DND-41 (cell line): ENCODE data around the gene THSD1.

ENCODE experiments used
- ATAC-seq: fragments of 200-7000 bp; cut with Tn5 transposase; 3 replicates; pipeline ENCODE4 v1.9.1; 2021; ENCODE audit warnings: low read depth; ENCODE audit not compliant: insufficient read depth
- DNase-seq: peaks from one replicate; pipeline ENCODE4 v3.0.0-alpha.2; 2020
- H2AFZ ChIP-seq: 2 replicates; pipeline ENCODE4 v1.6.0; 2012; ENCODE audit warnings: low read depth, low read length
- H3K27ac ChIP-seq: 2 replicates; pipeline ENCODE4 v1.5.1; 2012; ENCODE audit warnings: low read length, inconsistent platforms
- H3K27me3 ChIP-seq: fragments of 200-600 bp; sonication (generic); 2 replicates; pipeline ENCODE4 v1.6.0; 2012; ENCODE audit warnings: low read length, mild to moderate bottlenecking, inconsistent platforms; ENCODE audit not compliant: insufficient read depth, poor library complexity
- H3K36me3 ChIP-seq: 2 replicates; pipeline ENCODE4 v1.5.1; 2012; ENCODE audit warnings: low read length, inconsistent platforms; ENCODE audit not compliant: insufficient read depth
- H3K4me1 ChIP-seq: 2 replicates; pipeline ENCODE4 v1.5.1; 2012; ENCODE audit warnings: mild to moderate bottlenecking, low read length; ENCODE audit not compliant: insufficient read depth
- H3K4me2 ChIP-seq: 2 replicates; pipeline ENCODE4 v1.6.0; 2012; ENCODE audit warnings: mild to moderate bottlenecking, moderate library complexity, low read length, inconsistent platforms; ENCODE audit not compliant: insufficient read depth
- H3K4me3 ChIP-seq, 2 experiments: fragments of 200-600 bp in 1 of 2; shearing (Covaris generic) in 1 of 2; 2 replicates each; pipeline ENCODE4 v1.5.1; 2012 to 2016; ENCODE audit warnings: inconsistent platforms in 2 of 2, low read length in 2 of 2, mild to moderate bottlenecking in 2 of 2, low read depth in 1 of 2, moderate library complexity in 1 of 2
- H3K79me2 ChIP-seq: 2 replicates; pipeline ENCODE4 v1.6.0; 2012; ENCODE audit warnings: low read length, inconsistent platforms; ENCODE audit not compliant: insufficient read depth
- H3K9ac ChIP-seq: 2 replicates; pipeline ENCODE4 v1.6.0; 2012; ENCODE audit warnings: low read depth, mild to moderate bottlenecking, inconsistent platforms, low read length, moderate library complexity
- H3K9me3 ChIP-seq: 2 replicates; pipeline ENCODE4 v1.5.1; 2012; ENCODE audit warnings: low read length, moderate library complexity, mild to moderate bottlenecking, inconsistent platforms; ENCODE audit not compliant: insufficient read depth, severe bottlenecking
- H4K20me1 ChIP-seq: 2 replicates; pipeline ENCODE4 v1.6.0; 2012; ENCODE audit warnings: low read length; ENCODE audit not compliant: insufficient read depth
- EZH2 ChIP-seq: IDR thresholded peaks from 3 replicates; pipeline ENCODE4 v1.6.1; 2012; ENCODE audit warnings: borderline replicate concordance, low read depth, mild to moderate bottlenecking, moderate library complexity, low read length, inconsistent platforms; ENCODE audit not compliant: severe bottlenecking
- TF ChIP-seq, protein P1 (sequence below): IDR thresholded peaks from 2 replicates; pipeline ENCODE4 v1.5.1; 2012; ENCODE audit warnings: borderline replicate concordance, low read length, moderate library complexity, mild to moderate bottlenecking; ENCODE audit not compliant: poor library complexity, severe bottlenecking; ENCODE audit errors: extremely low read depth

The THSD1 gene

GRCh38 chr13:52399046-52399445, 6.9 kb downstream of the THSD1 start:
- Histone ChIP-seq H3K27ac (no peak overlapping the region), H3K36me3 (no peaks in the 10 kb centered on the region), H3K4me1 (no peaks in the 10 kb centered on the region), H3K9ac (no peak overlapping the region), H3K4me2 (no peak overlapping the region), H3K79me2 (no peaks in the 10 kb centered on the region), H3K9me3 (no peaks in the 10 kb centered on the region), H3K27me3 (no peaks in the 10 kb centered on the region), H2AFZ (no peak overlapping the region), H3K4me3 (no peak overlapping the region), H4K20me1 (no peaks in the 10 kb centered on the region)
- no peak for TF ChIP-seq EZH2
- DNase-seq (no peak), ATAC-seq (no peak)

DNA sequence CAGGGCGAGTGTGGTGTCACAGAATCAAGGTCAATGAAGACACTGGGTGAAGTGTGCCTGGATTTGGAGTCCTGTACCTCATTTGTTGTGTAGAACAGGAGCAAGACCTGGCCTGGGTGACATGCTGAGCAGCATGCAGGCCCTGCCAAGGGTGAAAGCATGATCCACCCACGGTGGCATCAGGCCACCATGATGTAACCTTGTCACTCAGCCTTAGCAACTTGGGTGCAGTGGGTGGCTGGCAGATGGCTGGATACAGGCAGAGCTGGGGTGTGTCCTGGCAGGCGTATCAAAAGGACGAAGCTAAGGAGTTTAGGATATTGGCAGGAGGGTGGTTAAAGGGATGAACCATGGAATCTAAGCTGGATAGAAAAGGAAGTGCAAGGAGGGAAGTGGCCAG, 10.3 kb downstream of the THSD1 start:
- ATAC-seq, result no peak
- H3K27me3 ChIP-seq, result no peaks in the 10 kb centered on the region
- no peak overlapping the region for H2AFZ ChIP-seq
- H4K20me1 ChIP-seq, result no peaks in the 10 kb centered on the region
- no peak overlapping the region for H3K4me2 ChIP-seq
- DNase-seq, result no peak
- no peaks in the 10 kb centered on the region for H3K9me3 ChIP-seq
- H3K9ac ChIP-seq, result no peak overlapping the region
- no peaks in the 10 kb centered on the region for H3K36me3 ChIP-seq
- H3K4me1 ChIP-seq, result no peaks in the 10 kb centered on the region
- no peaks in the 10 kb centered on the region for H3K79me2 ChIP-seq
- no peak overlapping the region for H3K27ac ChIP-seq
- TF ChIP-seq, protein P1, sequence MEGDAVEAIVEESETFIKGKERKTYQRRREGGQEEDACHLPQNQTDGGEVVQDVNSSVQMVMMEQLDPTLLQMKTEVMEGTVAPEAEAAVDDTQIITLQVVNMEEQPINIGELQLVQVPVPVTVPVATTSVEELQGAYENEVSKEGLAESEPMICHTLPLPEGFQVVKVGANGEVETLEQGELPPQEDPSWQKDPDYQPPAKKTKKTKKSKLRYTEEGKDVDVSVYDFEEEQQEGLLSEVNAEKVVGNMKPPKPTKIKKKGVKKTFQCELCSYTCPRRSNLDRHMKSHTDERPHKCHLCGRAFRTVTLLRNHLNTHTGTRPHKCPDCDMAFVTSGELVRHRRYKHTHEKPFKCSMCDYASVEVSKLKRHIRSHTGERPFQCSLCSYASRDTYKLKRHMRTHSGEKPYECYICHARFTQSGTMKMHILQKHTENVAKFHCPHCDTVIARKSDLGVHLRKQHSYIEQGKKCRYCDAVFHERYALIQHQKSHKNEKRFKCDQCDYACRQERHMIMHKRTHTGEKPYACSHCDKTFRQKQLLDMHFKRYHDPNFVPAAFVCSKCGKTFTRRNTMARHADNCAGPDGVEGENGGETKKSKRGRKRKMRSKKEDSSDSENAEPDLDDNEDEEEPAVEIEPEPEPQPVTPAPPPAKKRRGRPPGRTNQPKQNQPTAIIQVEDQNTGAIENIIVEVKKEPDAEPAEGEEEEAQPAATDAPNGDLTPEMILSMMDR, result no peak
- H3K4me3 ChIP-seq, result no peak overlapping the region

DNA sequence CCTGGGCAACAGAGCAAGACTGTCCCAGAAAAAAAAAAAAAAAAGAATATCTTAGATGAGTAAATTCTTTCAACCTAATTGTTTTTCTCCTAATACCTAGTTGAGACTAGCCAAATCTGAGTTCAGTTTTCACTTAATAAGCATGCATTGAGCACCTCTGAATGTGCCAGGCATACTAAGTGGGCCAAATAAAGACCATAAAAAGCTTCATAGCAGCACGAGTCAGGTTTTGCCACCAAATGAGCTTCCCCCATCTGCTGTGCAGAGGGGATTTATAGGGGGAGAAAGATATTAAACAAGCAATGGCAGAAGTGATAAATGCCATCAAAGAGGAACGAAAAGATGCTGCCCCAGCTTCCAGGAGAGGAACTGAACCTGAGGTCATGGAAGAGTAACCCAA, 11.4 kb downstream of the THSD1 start:
- ATAC-seq (no peak), DNase-seq (no peak)
- Histone ChIP-seq H3K27ac (no peak overlapping the region), H3K4me3 (no peak overlapping the region), H3K9me3 (no peaks in the 10 kb centered on the region), H4K20me1 (no peaks in the 10 kb centered on the region), H3K9ac (no peak overlapping the region), H3K36me3 (no peaks in the 10 kb centered on the region), H2AFZ (no peak overlapping the region), H3K4me2 (no peak overlapping the region), H3K27me3 (no peaks in the 10 kb centered on the region), H3K79me2 (no peaks in the 10 kb centered on the region), H3K4me1 (no peaks in the 10 kb centered on the region)
- no peak for TF ChIP-seq EZH2
- TF ChIP-seq, protein P1, result no peak

DNA sequence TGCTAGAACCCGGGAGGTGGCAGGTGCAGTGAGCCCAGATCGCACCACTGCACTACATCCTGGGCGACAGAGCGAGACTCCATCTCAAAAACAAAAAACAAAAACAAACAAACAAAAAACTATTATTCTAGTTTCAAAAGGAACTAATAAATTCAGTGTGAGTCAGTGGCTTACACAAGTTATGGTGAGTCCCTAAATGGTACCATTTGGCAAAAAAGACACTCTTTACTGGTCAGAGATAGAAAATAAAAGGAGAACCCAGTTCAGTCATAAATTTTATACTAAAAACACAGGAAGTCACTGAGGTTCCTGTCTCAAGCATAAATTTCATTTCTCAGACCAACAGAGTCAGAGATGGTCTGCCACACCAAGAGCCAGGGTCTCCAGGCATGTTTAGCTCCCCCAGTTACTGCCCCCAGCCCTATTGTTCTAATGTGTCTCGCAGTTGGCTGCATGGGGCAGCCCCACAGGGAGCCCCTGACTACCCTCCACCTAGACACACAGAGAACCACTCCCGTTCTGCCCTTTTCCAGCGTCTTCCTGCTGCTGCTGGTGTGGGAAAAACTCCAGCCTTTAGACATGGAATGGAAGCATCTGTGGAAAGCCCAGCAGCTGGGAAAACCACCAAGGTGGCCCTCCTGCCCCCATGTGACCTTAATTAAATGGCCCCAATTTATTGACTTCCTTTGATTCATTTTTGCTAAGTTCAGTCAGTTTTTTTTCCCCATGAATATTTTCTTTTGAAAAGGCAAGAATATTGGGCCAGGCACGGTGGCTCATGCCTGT, 12.2 kb downstream of the THSD1 start:
- ATAC-seq, result no peak

More for the DNA sequence above, 12.2 kb downstream of the THSD1 start:
- no peak overlapping the region for H3K4me2 ChIP-seq
- H3K4me3 ChIP-seq, result no peak overlapping the region
- H3K27me3 ChIP-seq, result no peaks in the 10 kb centered on the region
- no peak overlapping the region for H3K9ac ChIP-seq
- H2AFZ ChIP-seq, result no peak overlapping the region
- no peak overlapping the region for H3K27ac ChIP-seq
- no peak for DNase-seq
- no peaks in the 10 kb centered on the region for H3K79me2 ChIP-seq
- no peaks in the 10 kb centered on the region for H3K36me3 ChIP-seq
- H4K20me1 ChIP-seq, result no peaks in the 10 kb centered on the region
- H3K9me3 ChIP-seq, result no peaks in the 10 kb centered on the region
- TF ChIP-seq, protein P1, result no peak
- TF ChIP-seq EZH2, result no peak
- H3K4me1 ChIP-seq, result no peaks in the 10 kb centered on the region
